Measurements from ENCODE around the gene KLHL35.

GRCh38 chr11:75467311-75467710 is 34.3 kb upstream of the KLHL35 start:
- TF ChIP-seq MAX (IDR thresholded peaks at IDR 0.05; ENCODE audit: low read depth, low read length) (no peak), CTCF (IDR thresholded peaks at IDR 0.05; ENCODE audit: low read depth, low read length) (no peak)
